Measurements from ENCODE around the gene TRAF5.
"Not testable (repeated sequence)": the region's sequence is repeated elsewhere in the genome, so short reads cannot be mapped to it uniquely, and the experiment has no call there.

TRAF5 gene, protein sequence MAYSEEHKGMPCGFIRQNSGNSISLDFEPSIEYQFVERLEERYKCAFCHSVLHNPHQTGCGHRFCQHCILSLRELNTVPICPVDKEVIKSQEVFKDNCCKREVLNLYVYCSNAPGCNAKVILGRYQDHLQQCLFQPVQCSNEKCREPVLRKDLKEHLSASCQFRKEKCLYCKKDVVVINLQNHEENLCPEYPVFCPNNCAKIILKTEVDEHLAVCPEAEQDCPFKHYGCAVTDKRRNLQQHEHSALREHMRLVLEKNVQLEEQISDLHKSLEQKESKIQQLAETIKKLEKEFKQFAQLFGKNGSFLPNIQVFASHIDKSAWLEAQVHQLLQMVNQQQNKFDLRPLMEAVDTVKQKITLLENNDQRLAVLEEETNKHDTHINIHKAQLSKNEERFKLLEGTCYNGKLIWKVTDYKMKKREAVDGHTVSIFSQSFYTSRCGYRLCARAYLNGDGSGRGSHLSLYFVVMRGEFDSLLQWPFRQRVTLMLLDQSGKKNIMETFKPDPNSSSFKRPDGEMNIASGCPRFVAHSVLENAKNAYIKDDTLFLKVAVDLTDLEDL

DNA sequence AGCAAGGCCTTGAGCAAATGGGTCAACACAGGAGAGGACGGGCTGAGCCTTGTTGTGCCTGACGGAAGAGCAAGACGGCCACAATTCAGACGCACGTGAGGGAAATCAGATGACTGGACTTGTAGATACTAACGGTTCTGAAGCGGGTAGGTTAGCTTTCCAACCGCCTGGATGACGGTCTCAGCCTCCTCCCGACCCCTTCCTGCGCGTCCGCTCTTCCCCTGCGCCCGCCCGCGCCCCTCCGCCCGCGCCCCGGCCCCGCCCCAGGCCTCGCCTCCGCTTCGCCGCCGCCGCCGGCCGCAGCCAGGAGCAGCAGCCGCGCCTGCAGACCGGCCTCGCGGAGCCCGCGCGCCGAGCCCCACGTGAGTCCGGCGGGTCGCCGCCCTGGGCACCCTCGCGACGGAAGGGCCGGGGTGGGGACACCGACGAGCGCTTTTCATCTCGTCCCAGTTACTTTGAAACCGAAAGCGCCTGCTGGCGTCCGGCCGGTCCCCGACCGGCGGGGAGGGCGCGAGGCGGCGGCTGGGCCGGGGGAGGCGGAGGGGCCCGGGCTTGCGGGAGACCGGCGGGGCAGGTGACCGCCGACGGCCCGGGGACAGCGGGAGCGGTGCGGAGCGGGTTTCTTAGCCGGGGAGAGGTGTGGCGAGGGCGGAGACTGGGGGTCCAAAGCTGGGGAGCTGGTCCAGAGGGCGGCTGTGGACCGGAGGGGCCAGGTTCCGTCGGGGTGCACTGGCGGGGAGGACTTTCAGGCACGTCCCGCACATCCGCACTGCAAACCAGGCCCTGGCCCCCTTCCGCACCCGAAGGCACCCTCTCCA lies at the start of gene TRAF5:
Gene TRAF5 (plus strand): TSS at position 306 of the 818 bp plus-strand sequence. CDS start 26,407 bp downstream, outside the sequence.
- peak in 1 of 2 experiments; percentile 21 for DNase-seq

DNA sequence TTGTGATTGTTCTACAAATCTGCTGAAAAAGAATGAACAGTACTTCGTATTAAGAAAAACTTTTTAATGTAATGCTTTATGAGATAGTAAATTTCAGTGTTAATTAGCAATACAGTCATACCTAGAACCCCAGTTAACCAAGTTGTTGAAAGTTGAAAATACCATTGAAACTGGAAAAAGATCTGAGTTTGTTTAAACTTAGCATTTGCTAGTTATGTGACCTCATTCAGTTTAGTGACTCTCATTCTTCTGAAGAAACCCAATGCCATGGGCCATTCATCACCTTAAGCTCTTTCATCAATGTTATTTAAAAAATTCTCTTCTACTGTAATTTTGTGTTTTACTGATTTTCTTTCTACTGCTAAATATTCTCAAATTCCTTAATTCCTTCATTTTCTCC lies 47.3 kb upstream of the TRAF5 start:
- no peak for DNase-seq

DNA sequence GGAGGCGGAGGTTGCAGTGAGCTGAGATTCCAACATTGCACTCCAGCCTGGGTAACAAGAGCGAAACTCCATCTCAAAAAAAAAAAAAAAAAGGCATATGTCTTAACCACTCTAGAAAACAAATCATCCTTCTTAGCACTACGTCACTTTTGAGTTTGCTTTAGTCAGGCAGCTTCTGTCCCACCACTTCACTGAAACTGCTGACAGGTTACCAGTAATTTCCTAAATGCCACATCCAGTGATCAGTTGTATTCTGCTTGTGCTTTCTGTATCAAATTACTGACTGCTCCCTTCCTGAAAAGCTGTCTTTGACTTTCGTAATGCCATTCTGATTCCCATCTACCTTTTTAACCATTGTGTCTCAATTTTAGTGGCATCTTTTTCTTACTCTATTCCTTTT lies 45.7 kb upstream of the TRAF5 start:
- no peak for DNase-seq

DNA sequence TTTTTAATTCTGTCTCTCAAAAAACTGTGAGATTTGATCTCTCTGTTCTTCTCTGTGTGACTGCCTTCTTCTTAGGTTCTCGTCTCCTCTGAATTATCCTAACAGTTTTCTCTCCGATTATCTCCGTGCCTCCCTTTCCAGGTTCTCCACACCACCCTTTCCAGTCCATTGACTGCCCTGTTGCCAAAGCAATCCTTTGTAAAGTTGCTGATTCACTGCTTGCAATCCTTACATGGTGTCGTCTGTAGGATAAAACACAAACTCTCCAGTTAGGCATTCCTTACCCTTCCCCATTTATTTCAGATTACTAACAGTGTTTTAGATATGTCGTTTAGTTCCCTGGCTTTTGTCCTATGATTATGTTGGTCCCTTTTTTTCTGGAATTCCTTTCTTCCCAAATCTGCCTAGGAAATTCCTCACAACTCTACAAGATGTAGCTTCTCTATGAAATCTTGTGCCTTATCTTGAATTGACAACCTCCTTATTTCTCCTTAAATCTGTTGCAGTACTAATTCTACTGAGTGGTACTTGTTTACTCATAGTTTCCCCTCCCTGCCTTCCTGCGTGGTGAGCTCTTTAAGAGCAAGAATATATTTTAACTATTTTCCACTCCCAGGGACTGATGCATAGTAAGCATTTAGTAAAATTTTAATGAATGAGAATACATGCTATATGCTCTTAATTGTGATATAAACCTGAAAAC lies 45.2 kb upstream of the TRAF5 start:
- DNase-seq: no peak

DNA sequence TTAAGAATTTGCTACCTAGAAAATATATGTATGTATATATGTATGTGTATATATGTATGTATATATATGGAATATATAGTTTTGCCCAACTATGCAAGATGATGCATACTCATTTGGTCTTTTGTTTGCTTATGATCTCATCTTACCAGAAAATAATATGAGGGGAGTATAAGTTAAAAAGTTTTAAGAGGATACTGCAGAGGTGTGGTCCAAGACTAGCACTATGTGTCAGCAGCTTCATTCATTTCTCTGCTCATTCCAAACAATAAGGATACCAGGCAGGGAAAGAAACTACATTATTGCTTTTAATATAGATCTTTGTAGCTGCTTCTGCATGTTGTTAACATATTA lies 44.6 kb upstream of the TRAF5 start:
- no peak for DNase-seq

DNA sequence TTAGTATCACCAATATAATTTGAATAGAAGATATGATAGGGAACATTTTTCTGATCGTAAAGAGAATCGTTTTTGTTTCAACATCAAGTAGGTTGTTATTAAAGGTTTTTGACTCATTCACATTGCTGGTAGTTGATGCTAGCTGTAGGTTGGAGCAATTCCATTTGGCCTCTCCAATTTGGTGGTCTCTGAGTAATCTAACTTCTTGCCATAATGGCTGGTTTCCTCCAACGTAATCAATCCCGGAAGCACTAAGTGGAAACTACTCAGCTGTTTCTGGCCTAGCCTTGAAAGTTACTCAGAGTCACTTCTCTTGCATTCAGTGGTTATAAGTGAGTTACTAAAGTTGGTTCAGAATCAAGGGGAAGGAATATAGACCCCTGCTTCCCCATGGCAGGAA lies 41.4 kb upstream of the TRAF5 start:
- DNase-seq: no peak

DNA sequence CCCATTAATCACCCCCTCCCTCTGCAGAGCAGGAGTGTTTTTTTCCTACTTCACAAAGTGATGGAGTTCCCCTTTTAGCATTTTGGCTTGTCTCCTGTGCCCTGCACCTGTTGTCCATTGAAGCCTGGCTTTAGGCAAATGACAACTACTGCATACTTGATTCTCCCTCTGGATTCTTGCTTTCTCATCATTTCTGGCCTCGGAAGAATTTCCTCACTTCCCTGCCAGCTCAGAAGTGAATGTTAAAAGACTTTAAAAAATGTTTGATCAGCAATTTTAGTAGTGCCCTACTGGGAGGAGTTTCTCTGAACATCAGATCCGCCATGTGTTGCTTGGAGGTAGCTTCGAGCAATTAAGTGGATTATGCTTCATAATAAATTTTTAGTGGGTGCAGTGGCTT lies 39.4 kb upstream of the TRAF5 start:
- peak in 1 of 2 experiments; percentile 48 for DNase-seq

DNA sequence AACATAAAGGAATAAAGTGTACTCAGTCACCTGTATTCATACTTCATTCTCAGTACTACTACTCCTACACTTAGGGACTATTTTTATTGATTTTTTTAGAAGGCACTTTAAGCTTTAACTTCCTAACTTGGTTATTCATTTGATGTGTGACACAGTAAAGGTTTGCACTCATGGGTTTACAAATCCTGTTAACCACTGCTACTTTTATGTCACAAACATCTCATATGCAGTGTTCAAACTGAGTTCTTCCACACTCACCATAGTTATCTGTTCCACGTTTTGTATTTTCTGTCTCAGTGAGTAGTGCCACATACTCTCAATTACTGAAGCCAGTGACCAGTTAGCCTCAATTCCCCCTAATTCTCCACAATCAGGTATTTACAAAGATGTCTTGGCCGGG lies 34.2 kb upstream of the TRAF5 start:
- no peak for DNase-seq

DNA sequence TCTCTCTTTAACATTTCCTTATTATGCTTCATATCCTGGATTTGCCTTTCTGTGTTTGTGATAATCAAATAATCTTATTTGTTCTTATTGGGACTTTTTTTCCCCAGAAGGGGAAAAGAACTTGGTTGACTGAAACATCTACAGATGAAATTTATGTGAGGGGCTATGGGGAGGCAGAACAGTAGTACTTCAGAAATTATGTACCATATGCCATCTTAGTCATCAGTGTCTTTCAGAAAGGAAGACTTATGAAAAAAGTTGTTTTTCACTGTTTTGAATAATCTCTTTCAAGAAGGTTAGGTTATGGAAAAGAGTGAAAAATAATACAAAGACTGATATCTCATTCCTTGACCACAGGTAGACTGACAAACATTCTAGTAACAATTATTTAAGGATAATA lies 30.2 kb upstream of the TRAF5 start:
- DNase-seq: no peak

DNA sequence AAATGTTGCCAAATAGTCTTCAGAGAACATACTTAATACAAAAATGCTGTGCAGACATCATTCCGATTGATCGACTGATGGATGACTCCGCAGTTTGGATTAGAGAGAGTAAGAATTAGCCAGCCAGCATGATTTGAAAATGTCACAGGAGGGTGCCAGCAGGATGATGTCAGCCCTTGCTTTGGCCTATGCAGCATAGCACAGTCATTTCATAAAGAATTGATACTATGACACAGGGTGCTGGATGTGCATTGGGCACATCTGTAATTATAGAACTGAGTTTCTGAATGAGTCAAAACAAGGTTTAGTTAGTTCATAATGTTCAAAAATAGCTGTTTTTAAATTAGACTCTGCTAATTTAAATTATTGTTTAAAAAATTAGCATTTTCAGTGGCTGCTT lies 21.6 kb upstream of the TRAF5 start:
- DNase-seq: no peak

DNA sequence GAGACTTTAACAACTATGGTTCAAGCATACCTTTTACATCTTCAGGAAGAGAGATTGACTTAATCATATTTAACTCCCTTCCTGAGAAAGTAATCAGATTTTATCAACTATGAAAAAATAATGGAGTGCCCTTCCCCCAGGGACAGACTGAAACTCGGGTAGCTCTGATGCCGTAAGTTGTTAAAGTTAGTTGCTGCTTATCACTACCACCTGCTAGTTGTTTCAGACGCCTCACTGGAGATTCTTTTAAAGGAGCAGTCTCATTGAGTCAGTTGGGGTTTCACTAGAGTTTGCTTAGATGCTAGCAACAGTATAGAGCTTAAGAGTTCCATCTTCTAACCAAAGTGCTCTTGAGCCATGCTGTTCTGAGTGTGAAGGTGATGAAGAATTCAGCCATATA lies 17.0 kb upstream of the TRAF5 start:
- no peak for DNase-seq

DNA sequence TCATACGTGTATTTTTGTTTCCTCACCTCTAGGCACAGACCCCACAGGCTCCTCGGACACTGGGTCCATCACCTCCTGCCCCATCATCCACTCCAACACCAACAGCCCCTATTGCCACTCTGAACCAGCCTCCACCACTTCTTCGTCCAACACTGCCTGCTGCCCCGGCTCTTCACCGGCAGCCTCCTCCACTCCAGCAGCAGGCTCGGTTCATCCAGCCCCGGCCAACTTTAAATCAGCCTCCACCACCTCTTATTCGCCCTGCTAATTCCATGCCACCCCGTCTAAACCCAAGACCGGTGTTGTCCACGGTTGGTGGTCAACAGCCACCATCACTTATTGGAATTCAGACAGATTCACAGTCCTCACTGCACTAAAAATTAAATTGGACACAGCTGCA lies 13.2 kb upstream of the TRAF5 start:
- DNase-seq: no peak

DNA sequence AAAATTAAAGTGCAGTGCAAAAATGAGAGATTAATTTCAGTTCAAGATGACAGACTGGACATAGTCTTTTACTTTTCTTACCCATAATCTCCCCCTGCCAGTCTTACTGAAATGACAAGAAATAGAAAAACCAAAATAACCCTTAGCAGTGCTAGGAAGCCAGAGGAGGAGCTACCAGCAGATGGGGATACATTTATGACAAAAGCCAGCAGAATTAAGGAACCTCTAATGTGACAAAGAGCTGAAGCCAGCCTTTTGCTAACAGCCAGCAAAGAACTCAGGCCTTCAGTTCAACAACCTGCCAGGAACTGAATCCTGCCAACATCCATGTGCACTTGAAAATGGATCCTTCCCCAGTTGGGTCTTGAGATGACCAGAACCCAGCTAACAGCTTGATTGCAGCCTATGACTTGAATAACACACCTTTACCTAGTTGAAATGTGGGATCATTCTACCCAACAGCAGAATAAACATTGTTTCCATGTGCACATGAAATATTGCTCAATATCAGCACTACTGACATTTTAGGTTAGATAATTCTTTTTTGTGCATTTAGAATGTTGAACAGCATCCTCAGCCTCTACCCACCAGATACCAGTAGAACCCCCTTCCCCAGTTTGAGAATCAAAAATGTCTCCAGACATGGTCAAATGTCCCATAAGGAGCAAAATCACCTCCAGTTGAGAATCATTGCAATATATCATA lies 7.9 kb upstream of the TRAF5 start:
- DNase-seq: no peak

DNA sequence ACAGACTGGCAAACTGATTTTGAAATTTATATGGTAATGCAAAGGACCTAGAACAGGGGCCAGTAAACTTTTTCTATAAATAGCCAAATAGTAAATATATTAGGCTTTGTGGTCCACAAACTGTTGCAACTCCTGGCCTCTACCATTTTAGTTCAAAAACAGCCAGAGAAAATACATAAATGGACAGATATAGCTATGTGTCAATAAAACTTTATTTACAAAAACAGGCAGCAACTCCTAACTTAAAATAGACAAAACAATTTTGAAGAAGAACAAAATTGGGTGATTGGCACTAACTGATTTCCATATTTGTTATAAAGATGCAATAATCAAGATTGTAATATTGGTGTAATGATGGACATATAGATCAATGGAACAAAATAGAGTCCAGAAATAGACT lies 6.7 kb upstream of the TRAF5 start:
- no peak for DNase-seq

DNA sequence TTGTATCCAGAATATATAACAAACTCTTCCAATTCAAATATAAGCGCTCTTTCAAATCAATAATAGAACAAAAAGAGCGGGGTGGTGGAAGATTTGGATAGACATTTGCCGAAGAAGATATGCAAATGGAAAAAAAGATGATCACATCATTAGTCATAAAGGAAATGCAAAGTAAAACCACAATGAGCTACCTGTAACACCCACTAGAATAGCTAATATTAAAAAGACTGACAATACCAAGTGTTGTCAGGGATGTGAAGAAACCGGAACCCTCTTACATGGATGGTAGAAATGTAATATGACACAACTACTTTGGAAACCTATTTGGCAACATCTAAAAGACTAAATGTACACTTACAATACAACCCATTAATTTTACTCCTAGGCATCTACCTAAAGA lies 5.7 kb upstream of the TRAF5 start:
- no peak for DNase-seq

DNA sequence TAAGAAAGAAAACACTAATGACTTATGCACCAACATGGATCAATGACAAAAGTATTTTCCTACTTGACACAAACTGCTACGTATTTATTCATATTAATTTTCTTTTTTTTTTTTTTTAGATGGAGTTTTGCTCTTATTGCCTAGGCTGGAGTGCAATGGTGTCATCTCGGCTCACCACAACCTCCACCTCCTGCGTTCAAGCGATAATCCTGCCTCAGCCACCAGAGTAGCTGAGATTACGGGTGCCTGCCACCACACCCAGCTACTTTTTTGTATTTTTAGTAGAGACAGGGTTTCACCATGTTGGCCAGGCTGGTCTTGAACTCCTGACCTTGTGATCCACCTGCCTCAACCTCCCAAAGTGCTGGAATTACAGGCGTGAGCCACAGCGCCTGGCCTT lies 5.0 kb upstream of the TRAF5 start:
- DNase-seq: not testable (repeated sequence)

DNA sequence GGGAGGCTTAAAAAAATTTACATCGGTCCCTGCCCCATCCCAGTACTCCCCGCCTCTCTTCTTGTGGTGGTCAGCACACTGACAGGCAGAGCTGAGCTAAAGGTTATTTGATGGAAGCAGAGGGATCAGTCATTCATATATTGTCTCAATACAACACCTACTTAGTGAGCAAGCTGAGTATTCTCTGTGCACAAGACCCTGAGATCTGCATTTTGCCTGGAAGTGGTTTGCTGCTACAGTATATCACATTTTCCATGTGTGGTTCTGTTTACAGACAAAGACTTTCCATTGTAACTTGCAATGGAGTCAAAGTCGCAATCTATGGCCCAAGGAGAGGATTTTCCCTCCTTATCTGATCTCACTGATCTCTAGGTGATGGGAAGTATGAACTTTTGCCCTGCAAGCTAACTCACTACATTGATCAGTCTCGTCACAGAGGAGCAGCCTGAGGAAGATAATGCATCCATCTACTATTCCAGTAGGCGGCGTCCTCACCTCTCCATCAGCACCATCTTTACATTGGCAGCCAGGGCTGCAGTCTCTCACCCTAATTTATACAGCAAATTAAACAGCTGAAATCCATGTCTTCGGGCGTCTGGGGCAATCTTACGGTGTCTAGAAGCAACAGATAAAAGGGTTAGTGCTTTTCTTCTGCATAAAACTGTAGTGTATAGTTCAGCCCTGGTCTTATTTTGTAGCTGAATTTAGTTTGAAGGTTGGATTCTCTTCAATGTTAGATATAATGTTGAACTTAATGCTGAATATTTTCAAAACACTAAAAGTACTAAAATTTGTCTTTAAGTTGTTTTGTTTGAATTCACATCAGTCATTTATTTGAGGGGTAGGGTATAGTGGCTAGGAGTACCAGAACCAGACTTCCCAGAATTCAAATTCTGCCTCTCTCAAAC lies 3.2 kb upstream of the TRAF5 start:
- DNase-seq: peak; percentile 14 to 61

DNA sequence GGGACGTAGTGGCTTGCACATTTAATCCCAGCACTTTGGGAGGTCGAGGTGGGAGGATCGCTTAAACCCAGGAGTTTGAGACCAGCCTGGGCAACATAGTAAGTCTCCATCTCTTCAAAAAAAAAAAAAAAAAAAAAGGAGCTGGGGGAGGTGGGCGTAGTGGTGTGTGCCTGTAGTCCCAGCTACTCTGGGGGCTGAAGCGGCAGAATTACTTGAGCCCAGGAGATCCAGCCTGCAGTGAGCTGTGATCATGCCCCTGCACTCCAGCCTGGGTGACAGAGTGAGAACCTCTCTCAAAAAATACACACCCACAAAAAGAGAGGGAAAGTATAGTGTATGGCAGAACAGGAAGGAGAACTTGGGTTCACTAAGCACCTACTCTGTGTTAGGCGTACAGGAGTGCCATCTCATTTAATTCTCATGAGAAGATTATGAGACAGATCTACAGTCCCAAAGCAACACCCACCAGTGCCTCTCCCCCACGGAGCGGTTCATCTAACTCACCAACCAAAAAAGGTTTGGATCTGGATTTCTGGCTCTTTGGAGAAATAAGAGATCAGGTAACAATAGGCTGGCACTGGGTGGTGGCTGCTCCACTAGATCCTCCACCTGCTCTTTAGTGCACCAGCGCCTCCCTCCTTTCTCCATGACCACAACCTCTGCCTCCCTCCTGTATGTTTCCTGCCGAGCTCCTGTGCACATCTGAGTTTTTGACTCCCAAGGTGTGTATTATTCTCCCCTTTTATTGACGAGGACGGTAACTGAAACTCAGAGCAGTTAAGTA lies 1.4 kb upstream of the TRAF5 start:
- no peak for DNase-seq

DNA sequence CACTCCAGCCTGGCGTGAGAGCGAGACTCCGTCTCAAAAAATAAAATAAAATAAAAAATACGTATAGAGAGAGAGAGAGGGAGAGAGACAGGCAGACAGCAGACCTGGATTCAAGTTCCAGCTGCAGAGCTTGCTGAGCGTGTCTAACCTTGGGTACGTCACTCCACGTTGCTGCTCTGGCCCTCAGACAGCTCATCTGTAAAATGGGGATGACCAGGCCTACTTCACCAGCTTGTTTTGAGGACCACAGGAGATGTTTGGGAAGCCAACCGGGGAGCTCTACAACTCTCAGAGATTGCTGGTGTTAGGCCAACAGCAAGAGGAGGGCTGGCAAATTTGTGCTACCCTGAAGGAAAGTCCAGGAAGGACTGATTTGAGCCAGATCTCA lies 499 bp upstream of the TRAF5 start:
- DNase-seq: no peak

DNA sequence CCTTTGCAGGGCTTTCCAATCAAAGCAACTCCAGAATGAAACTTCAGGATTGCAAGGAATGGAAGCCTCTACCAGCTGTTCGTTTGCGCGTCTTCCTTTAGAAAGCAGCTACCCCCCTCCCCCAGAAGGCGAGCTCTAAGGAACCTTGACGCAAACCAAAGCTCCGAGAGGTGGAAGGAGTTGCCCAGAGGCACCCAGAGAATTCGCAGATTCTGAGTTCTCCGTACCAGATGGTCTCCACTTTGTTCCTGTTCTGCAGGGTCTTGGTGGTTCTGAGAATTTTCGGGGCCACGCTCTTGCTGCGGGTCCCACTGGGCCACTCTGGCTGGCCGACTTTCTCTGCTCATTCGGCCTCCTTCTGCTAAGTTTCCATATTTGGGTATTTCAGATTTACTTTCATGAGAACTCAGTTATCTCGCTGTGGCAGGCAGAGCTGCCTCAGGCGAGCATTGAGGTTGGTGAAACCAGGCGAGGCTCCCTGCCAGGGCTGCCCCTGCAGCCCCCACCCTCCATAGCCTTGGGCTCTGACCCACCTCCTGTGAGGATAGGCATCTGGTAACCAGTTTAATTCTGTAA lies 801 bp downstream of the TRAF5 start:
- DNase-seq: peak in 1 of 2 experiments; percentile 26

All from NCI-H524 (cell line).